CD4-positive, CD25-positive, alpha-beta regulatory T cell (primary cell): ENCODE results near the gene MRPS18C. TPM values are rescaled to one million over a fixed set of nuclear protein-coding genes. Genes with fewer than 3 reads are reported as not detected.
"Not testable (repeated sequence)": the region's sequence is repeated elsewhere in the genome, so short reads cannot be mapped to it uniquely, and the experiment has no call there.

Experiments
- ATAC-seq, 2 donors: fragments of 150-1000 bp; cut with Tn5 transposase; one replicate each; pipeline ENCODE4 v1.10.0; 2021; ENCODE audit warnings: low read depth in 2 of 2, moderate number of reproducible peaks in 2 of 2, moderate library complexity in 1 of 2
- DNase-seq, 3 donors: peaks; one replicate each; pipeline versions ENCODE4 v3.0.0 to v3.0.0-alpha.2; 2012 to 2022; ENCODE audit warnings: mixed read lengths in 1 of 3
- H3K27ac ChIP-seq: one replicate; pipeline ENCODE4 v1.7.0; 2013; ENCODE audit warnings: mild to moderate bottlenecking, low read length; ENCODE audit not compliant: insufficient read depth, poor library complexity, severe bottlenecking
- H3K27me3 ChIP-seq: one replicate; pipeline ENCODE4 v1.7.0; 2013; ENCODE audit warnings: low read length; ENCODE audit not compliant: control insufficient read depth, insufficient read depth
- H3K36me3 ChIP-seq: one replicate; pipeline ENCODE4 v1.7.0; 2013; ENCODE audit warnings: mild to moderate bottlenecking, low read length, moderate library complexity; ENCODE audit not compliant: control insufficient read depth, insufficient read depth
- H3K4me1 ChIP-seq: 2 replicates; pipeline ENCODE4 v1.7.0; 2013; ENCODE audit warnings: mild to moderate bottlenecking, low read length; ENCODE audit not compliant: insufficient read depth, control insufficient read depth, poor library complexity, severe bottlenecking
- H3K4me3 ChIP-seq: one replicate; pipeline ENCODE4 v1.7.0; 2013; ENCODE audit warnings: low read depth, mild to moderate bottlenecking, low read length, moderate library complexity
- H3K9me3 ChIP-seq, 2 experiments: 1 replicate in 1 of 2; 2 replicates in 1 of 2; pipeline ENCODE4 v1.7.0; 2013; ENCODE audit warnings: low read length in 2 of 2, mild to moderate bottlenecking in 1 of 2, moderate library complexity in 1 of 2; ENCODE audit not compliant: control insufficient read depth in 2 of 2
- H3K27ac Mint-ChIP-seq, 3 donors: one replicate each; pipeline ENCODE4 v1.8.0; 2020 to 2022; ENCODE audit warnings: mild to moderate bottlenecking in 3 of 3, mixed read lengths in 3 of 3, moderate library complexity in 2 of 3
- H3K27me3 Mint-ChIP-seq: one replicate; pipeline ENCODE4 v1.8.0; 2022; ENCODE audit warnings: mild to moderate bottlenecking, mixed read lengths
- H3K36me3 Mint-ChIP-seq: one replicate; pipeline ENCODE4 v1.8.0; 2020; ENCODE audit warnings: mixed read lengths
- H3K4me1 Mint-ChIP-seq, 4 donors: one replicate each; pipeline ENCODE4 v1.8.0; 2020 to 2022; ENCODE audit warnings: mixed read lengths in 4 of 4, mild to moderate bottlenecking in 1 of 4
- H3K4me3 Mint-ChIP-seq, 4 donors: one replicate each; pipeline ENCODE4 v1.8.0; 2020 to 2022; ENCODE audit warnings: mild to moderate bottlenecking in 4 of 4, mixed read lengths in 4 of 4, moderate library complexity in 3 of 4
- H3K9me3 Mint-ChIP-seq, 7 donors: one replicate each; pipeline ENCODE4 v1.8.0; 2020 to 2022; ENCODE audit warnings: mixed read lengths in 7 of 7, mild to moderate bottlenecking in 3 of 7, moderate library complexity in 2 of 7
- polyA plus RNA-seq, 4 donors: library from polyadenylated mRNA; unstranded; fragments of 300-500 nt; fragmentation: Illumina TruSeq; gene quantifications; one replicate each; pipeline ENCODE4 v1.2.3, GENCODE V29; 2021
- total RNA-seq: library from RNA; stranded (reverse); gene quantifications from one replicate; pipeline ENCODE4 v1.2.3, GENCODE V29; 2022

The MRPS18C gene
- total and polyA plus RNA-seq, 5 donors from 2014 or later, result 22.9 to 99.3 (median 82.8) TPM

- peak within 1 kb of the TSS; percentile 97 to 99 (median 98) for H3K27ac Mint-ChIP-seq
- DNase-seq, result peak; percentile 92 to 96 (median 95)
- H3K9me3 ChIP-seq, result no peaks in the 10 kb centered on the region
- peak within 1 kb of the TSS; percentile 82 for H3K4me3 ChIP-seq
- no peaks in the 10 kb centered on the region for H3K36me3 ChIP-seq
- H3K4me1 Mint-ChIP-seq, result peaks cover 9 to 34% (median 15%) of the 10 kb centered on the region in 4 donors
- no peaks in the 10 kb centered on the region for H3K27me3 Mint-ChIP-seq
- ATAC-seq, result peak; percentile 91 to 93
- no peaks in the 10 kb centered on the region for H3K9me3 Mint-ChIP-seq
- peak within 1 kb of the TSS; percentile 79 for H3K27ac ChIP-seq
- H3K27me3 ChIP-seq, result no peaks in the 10 kb centered on the region
- H3K4me1 ChIP-seq, result peaks cover 18% of the 10 kb centered on the region
- peaks cover under 1% of the 10 kb centered on the region for H3K36me3 Mint-ChIP-seq
- peak within 1 kb of the TSS; percentile 92 to 100 (median 98) for H3K4me3 Mint-ChIP-seq
These were observed 28.9 kb downstream of the MRPS18C start, which contains the start of gene ABRAXAS1 for GRCh38 chr4:83484500-83485461. TSS of gene ABRAXAS1 (minus strand) at chr4:83485100. CDS start at chr4:83485072, 28 bp downstream.

GRCh38 chr4:83486457-83487129 is 30.7 kb downstream of the MRPS18C start:
- peaks cover 18% of the 10 kb centered on the region for H3K4me1 ChIP-seq
- H3K9me3 Mint-ChIP-seq, result no peaks in the 10 kb centered on the region
- H3K36me3 Mint-ChIP-seq, result no peaks in the 10 kb centered on the region
- H3K27me3 Mint-ChIP-seq, result peaks cover 6% of the 10 kb centered on the region
- no peaks in the 10 kb centered on the region for H3K27me3 ChIP-seq
- no peaks in the 10 kb centered on the region for H3K36me3 ChIP-seq
- peaks cover 4 to 30% (median 15%) of the 10 kb centered on the region in 4 donors for H3K4me1 Mint-ChIP-seq
- no peak overlapping the region for H3K4me3 ChIP-seq
- no peaks in the 10 kb centered on the region for H3K9me3 ChIP-seq
- H3K27ac Mint-ChIP-seq, result peak overlapping the region; percentile 58 to 85 (median 83)
- peak overlapping the region in 3 of 4 donors; percentile 1 to 82 (median 73) for H3K4me3 Mint-ChIP-seq
- ATAC-seq (no peak), DNase-seq (no peak)
- H3K27ac ChIP-seq, result no peak overlapping the region

GRCh38 chr4:83489711-83490326 is 34.0 kb downstream of the MRPS18C start:
- Mint-ChIP-seq H3K4me3 (peak overlapping the region in 1 of 4 donors; percentile 29), H3K27me3 (peaks cover 11% of the 10 kb centered on the region), H3K27ac (no peak overlapping the region), H3K36me3 (no peaks in the 10 kb centered on the region), H3K4me1 (peaks cover 0 to 11% (median 7%) of the 10 kb centered on the region in 4 donors), H3K9me3 (no peaks in the 10 kb centered on the region)
- ATAC-seq, result no peak
- H3K9me3 ChIP-seq, result no peaks in the 10 kb centered on the region
- H3K4me3 ChIP-seq, result no peak overlapping the region
- no peaks in the 10 kb centered on the region for H3K36me3 ChIP-seq
- H3K27me3 ChIP-seq, result no peaks in the 10 kb centered on the region
- DNase-seq, result no peak
- peaks cover 7% of the 10 kb centered on the region for H3K4me1 ChIP-seq
- no peak overlapping the region for H3K27ac ChIP-seq

- DNase-seq, result peak; percentile 9 to 55 (median 53)
- H3K27ac Mint-ChIP-seq, result no peak overlapping the region
- no peaks in the 10 kb centered on the region for H3K36me3 Mint-ChIP-seq
- H3K4me1 ChIP-seq, result no peaks in the 10 kb centered on the region
- no peaks in the 10 kb centered on the region for H3K27me3 ChIP-seq
- peaks cover 0 to 7% (median 2%) of the 10 kb centered on the region in 4 donors for H3K4me1 Mint-ChIP-seq
- H3K27ac ChIP-seq, result no peak overlapping the region
- H3K9me3 Mint-ChIP-seq, result no peaks in the 10 kb centered on the region
- peaks cover 13% of the 10 kb centered on the region for H3K27me3 Mint-ChIP-seq
- no peaks in the 10 kb centered on the region for H3K36me3 ChIP-seq
- H3K9me3 ChIP-seq, result no peaks in the 10 kb centered on the region
- ATAC-seq, result peak; percentile 71 to 74
- no peak overlapping the region for H3K4me3 Mint-ChIP-seq
- no peak overlapping the region for H3K4me3 ChIP-seq
These were observed 35.1 kb downstream of the MRPS18C start for GRCh38 chr4:83490876-83491450.

- H3K4me1 Mint-ChIP-seq, H3K36me3 Mint-ChIP-seq, H3K4me3 ChIP-seq, DNase-seq, H3K4me1 ChIP-seq, H3K36me3 ChIP-seq, H3K4me3 Mint-ChIP-seq, H3K27ac Mint-ChIP-seq, H3K27ac ChIP-seq, H3K27me3 ChIP-seq, H3K9me3 Mint-ChIP-seq, H3K9me3 ChIP-seq, ATAC-seq: not testable (repeated sequence)
- peaks cover 19% of the 10 kb centered on the region for H3K27me3 Mint-ChIP-seq
These were observed 40.4 kb downstream of the MRPS18C start for GRCh38 chr4:83496085-83496917.

- Histone ChIP-seq H3K9me3 (no peaks in the 10 kb centered on the region), H3K27ac (no peak overlapping the region), H3K36me3 (no peaks in the 10 kb centered on the region), H3K4me1 (peaks cover under 1% of the 10 kb centered on the region), H3K27me3 (no peaks in the 10 kb centered on the region), H3K4me3 (no peak overlapping the region)
- ATAC-seq (no peak), DNase-seq (no peak)
- Mint-ChIP-seq H3K36me3 (no peaks in the 10 kb centered on the region), H3K4me1 (no peaks in the 10 kb centered on the region), H3K27ac (peak overlapping the region in 1 of 3 donors; percentile 28), H3K27me3 (peaks cover 18% of the 10 kb centered on the region), H3K4me3 (no peak overlapping the region), H3K9me3 (peaks cover 0 to 1% (median 0%) of the 10 kb centered on the region in 7 donors)
These were observed 42.3 kb downstream of the MRPS18C start for GRCh38 chr4:83498187-83498586.
